Head of caudate nucleus (tissue), 42 donors: ENCODE data around the gene FBXO31.
A peak's percentile ranks its signal among the peaks of the same experiment; 100 is the strongest.
"Not testable (repeated sequence)": the region's sequence is repeated elsewhere in the genome, so short reads cannot be mapped to it uniquely, and the experiment has no call there.

ENCODE experiments used
- DNase-seq, 42 donors: peaks; one replicate each; pipeline versions ENCODE4 v3.0.0 to v3.0.0-alpha.2; 2020 to 2021; ENCODE audit warnings: mixed read lengths in 7 of 42
- intact Hi-C: fragments of 100-400 bp; cut with DNase I; formaldehyde crosslinking; loops from one replicate; pipeline ENCODE4 v1.15.0; 2022

The FBXO31 gene

GRCh38 chr16:87351320-87351698 lies 32.3 kb downstream of the FBXO31 start:
- intact Hi-C loops = no loop called here
- DNase-seq = no peak

- DNase-seq = peak in 17 of 42 donors; percentile 21 to 72 (median 37)
- intact Hi-C loops = no loop called here
Measured at GRCh38 chr16:87350681-87351319, 32.8 kb downstream of the FBXO31 start.

GRCh38 chr16:87350031-87350430 lies 33.5 kb downstream of the FBXO31 start:
- no peak for DNase-seq
- intact Hi-C loops = no loop called here

GRCh38 chr16:87348616-87349157 lies 34.9 kb downstream of the FBXO31 start:
- intact Hi-C loops = no loop called here
- no peak for DNase-seq

- intact Hi-C loops = no loop called here
- DNase-seq = no peak
Measured at GRCh38 chr16:87347932-87348615, 35.5 kb downstream of the FBXO31 start.

- intact Hi-C loops = no loop called here
- no peak for DNase-seq
Measured at GRCh38 chr16:87346517-87347060, 37.0 kb downstream of the FBXO31 start.

GRCh38 chr16:87345726-87346424 lies 37.7 kb downstream of the FBXO31 start:
- DNase-seq = no peak
- intact Hi-C loops = no loop called here

- peak in 1 of 42 donors; percentile 12 for DNase-seq
- intact Hi-C loops = no loop called here
Measured at GRCh38 chr16:87344931-87345631, 38.5 kb downstream of the FBXO31 start.

- intact Hi-C loops = no loop called here
- DNase-seq = no peak
Measured at GRCh38 chr16:87344165-87344930, 39.2 kb downstream of the FBXO31 start.

GRCh38 chr16:87343753-87344050 lies 39.9 kb downstream of the FBXO31 start:
- no peak for DNase-seq

GRCh38 chr16:87342978-87343752 lies 40.4 kb downstream of the FBXO31 start:
- DNase-seq = peak in 11 of 42 donors; percentile 13 to 65 (median 34)
- intact Hi-C loops = no loop called here

More at GRCh38 chr16:87343753-87344050, 39.9 kb downstream of the FBXO31 start:
- intact Hi-C loops = no loop called here

GRCh38 chr16:87342504-87342903 lies 41.1 kb downstream of the FBXO31 start:
- no peak for DNase-seq
- intact Hi-C loops = no loop called here

GRCh38 chr16:87340198-87340597 lies 43.4 kb downstream of the FBXO31 start:
- DNase-seq = no peak
- intact Hi-C loops = no loop called here

GRCh38 chr16:87339724-87340105 lies 43.9 kb downstream of the FBXO31 start:
- intact Hi-C loops, DNase-seq: not testable (repeated sequence)

GRCh38 chr16:87339086-87339723 lies 44.4 kb downstream of the FBXO31 start:
- no peak for DNase-seq
- intact Hi-C loops = no loop called here

- intact Hi-C loops = no loop called here
- no peak for DNase-seq
Measured at GRCh38 chr16:87338155-87338765, 45.3 kb downstream of the FBXO31 start.

- intact Hi-C loops = no loop called here
- no peak for DNase-seq
Measured at GRCh38 chr16:87337262-87337771, 46.3 kb downstream of the FBXO31 start.
